ENCODE data around the gene APOA1. TPM values are rescaled to one million over a fixed set of nuclear protein-coding genes. Genes with fewer than 3 reads are reported as not detected.

The APOA1 gene
- total RNA-seq, 2 donors from 2014 or later, result not detected

GRCh38 chr11:116871248-116871647, 33.8 kb upstream of the APOA1 start:
- TF ChIP-seq CTCF (IDR thresholded peaks at IDR 0.05), result no peak
- Histone ChIP-seq H3K27ac (no peak overlapping the region), H3K36me3 (peaks cover 25% of the 10 kb centered on the region), H3K9me3 (no peaks in the 10 kb centered on the region), H3K4me1 (ENCODE audit: control insufficient read depth in 1 of 2, low read depth in 2 of 2) (no peaks in the 10 kb centered on the region), H3K27me3 (replicated peaks; ENCODE audit: insufficient read depth) (no peaks in the 10 kb centered on the region), H3K4me3 (no peak overlapping the region)
- ATAC-seq (ENCODE audit: insufficient number of reproducible peaks, low FRiP score, low read depth), result no peak
- no peak for DNase-seq (ENCODE audit: low spot score)

- no peaks in the 10 kb centered on the region for H3K27me3 ChIP-seq (replicated peaks; ENCODE audit: insufficient read depth)
- H3K9me3 ChIP-seq, result no peaks in the 10 kb centered on the region
- no peaks in the 10 kb centered on the region for H3K4me1 ChIP-seq (ENCODE audit: control insufficient read depth in 1 of 2, low read depth in 2 of 2)
- TF ChIP-seq CTCF (IDR thresholded peaks at IDR 0.05), result no peak
- no peak overlapping the region for H3K27ac ChIP-seq
- H3K36me3 ChIP-seq, result peaks cover 34% of the 10 kb centered on the region
- H3K4me3 ChIP-seq, result no peak overlapping the region
- DNase-seq (ENCODE audit: low spot score) (no peak), ATAC-seq (ENCODE audit: insufficient number of reproducible peaks, low FRiP score, low read depth) (no peak)
These were observed 32.6 kb upstream of the APOA1 start for GRCh38 chr11:116870054-116870453.

- peaks cover 37% of the 10 kb centered on the region for H3K36me3 ChIP-seq
- no peak for TF ChIP-seq CTCF (IDR thresholded peaks at IDR 0.05)
- H3K4me1 ChIP-seq (ENCODE audit: control insufficient read depth in 1 of 2, low read depth in 2 of 2), result no peaks in the 10 kb centered on the region
- H3K4me3 ChIP-seq, result no peak overlapping the region
- H3K27ac ChIP-seq, result no peak overlapping the region
- ATAC-seq (ENCODE audit: insufficient number of reproducible peaks, low FRiP score, low read depth) (no peak), DNase-seq (ENCODE audit: low spot score) (no peak)
- no peaks in the 10 kb centered on the region for H3K27me3 ChIP-seq (replicated peaks; ENCODE audit: insufficient read depth)
- H3K9me3 ChIP-seq, result no peaks in the 10 kb centered on the region
These were observed 32.2 kb upstream of the APOA1 start for GRCh38 chr11:116869610-116870009.

GRCh38 chr11:116868066-116868465, 30.6 kb upstream of the APOA1 start:
- H3K4me3 ChIP-seq, result no peak overlapping the region
- ATAC-seq (ENCODE audit: insufficient number of reproducible peaks, low FRiP score, low read depth), result no peak
- no peaks in the 10 kb centered on the region for H3K4me1 ChIP-seq (ENCODE audit: control insufficient read depth in 1 of 2, low read depth in 2 of 2)
- no peak overlapping the region for H3K27ac ChIP-seq
- DNase-seq (ENCODE audit: low spot score), result no peak
- TF ChIP-seq CTCF (IDR thresholded peaks at IDR 0.05), result no peak
- no peaks in the 10 kb centered on the region for H3K27me3 ChIP-seq (replicated peaks; ENCODE audit: insufficient read depth)
- peaks cover 43% of the 10 kb centered on the region for H3K36me3 ChIP-seq
- no peaks in the 10 kb centered on the region for H3K9me3 ChIP-seq

- no peaks in the 10 kb centered on the region for H3K4me1 ChIP-seq (ENCODE audit: control insufficient read depth in 1 of 2, low read depth in 2 of 2)
- H3K4me3 ChIP-seq, result no peak overlapping the region
- ATAC-seq (ENCODE audit: insufficient number of reproducible peaks, low FRiP score, low read depth) (no peak), DNase-seq (ENCODE audit: low spot score) (no peak)
- H3K27ac ChIP-seq, result no peak overlapping the region
- peaks cover 41% of the 10 kb centered on the region for H3K36me3 ChIP-seq
- no peaks in the 10 kb centered on the region for H3K9me3 ChIP-seq
- TF ChIP-seq CTCF (IDR thresholded peaks at IDR 0.05), result no peak
- H3K27me3 ChIP-seq (replicated peaks; ENCODE audit: insufficient read depth), result no peaks in the 10 kb centered on the region
These were observed 30.2 kb upstream of the APOA1 start for GRCh38 chr11:116867619-116868018.
